SU-DHL-6 (cell line): ENCODE data around the gene BLVRB.

ENCODE experiments used
- EZH2phosphoT487 ChIP-seq: fragments of 200-600 bp; sonication (generic), shearing (Covaris generic); conservative IDR thresholded peaks from 2 replicates; pipeline ENCODE4 v1.6.1; 2018; ENCODE audit warnings: mild to moderate bottlenecking, antibody characterized with exemption, low read length, moderate library complexity, mixed read lengths
- TF ChIP-seq, protein P1 (sequence below): fragments of 200-600 bp; sonication (generic); IDR thresholded peaks from one replicate; pipeline ENCODE4 v1.5.1; 2017; ENCODE audit warnings: antibody characterized with exemption, mild to moderate bottlenecking, low read length, moderate library complexity; ENCODE audit not compliant: insufficient read depth, poor library complexity, severe bottlenecking

DNA sequence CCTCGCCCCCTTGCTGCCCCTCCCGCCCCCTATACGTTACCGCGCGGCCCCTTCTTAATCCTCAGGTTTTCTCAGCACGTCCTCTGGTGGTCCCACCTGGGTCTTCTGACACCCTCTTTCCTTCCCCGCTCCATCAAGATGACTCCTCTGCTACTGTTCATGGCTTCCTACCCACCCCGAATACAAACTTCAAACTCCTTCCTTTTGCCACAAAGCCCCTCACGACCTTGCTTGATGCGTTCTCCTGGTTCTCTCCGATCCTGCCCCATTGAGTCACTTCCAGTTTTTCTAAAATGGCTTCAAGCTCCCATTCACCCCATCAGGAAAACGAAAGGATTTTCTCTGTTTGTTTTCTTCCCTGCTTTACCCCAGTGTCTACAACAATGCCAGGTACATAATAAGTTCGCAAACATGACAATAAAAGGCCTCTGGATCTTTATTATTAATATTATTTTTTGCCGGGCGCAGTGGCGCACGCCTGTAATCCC is 20.7 kb downstream of the BLVRB start:
- TF ChIP-seq, protein P1, sequence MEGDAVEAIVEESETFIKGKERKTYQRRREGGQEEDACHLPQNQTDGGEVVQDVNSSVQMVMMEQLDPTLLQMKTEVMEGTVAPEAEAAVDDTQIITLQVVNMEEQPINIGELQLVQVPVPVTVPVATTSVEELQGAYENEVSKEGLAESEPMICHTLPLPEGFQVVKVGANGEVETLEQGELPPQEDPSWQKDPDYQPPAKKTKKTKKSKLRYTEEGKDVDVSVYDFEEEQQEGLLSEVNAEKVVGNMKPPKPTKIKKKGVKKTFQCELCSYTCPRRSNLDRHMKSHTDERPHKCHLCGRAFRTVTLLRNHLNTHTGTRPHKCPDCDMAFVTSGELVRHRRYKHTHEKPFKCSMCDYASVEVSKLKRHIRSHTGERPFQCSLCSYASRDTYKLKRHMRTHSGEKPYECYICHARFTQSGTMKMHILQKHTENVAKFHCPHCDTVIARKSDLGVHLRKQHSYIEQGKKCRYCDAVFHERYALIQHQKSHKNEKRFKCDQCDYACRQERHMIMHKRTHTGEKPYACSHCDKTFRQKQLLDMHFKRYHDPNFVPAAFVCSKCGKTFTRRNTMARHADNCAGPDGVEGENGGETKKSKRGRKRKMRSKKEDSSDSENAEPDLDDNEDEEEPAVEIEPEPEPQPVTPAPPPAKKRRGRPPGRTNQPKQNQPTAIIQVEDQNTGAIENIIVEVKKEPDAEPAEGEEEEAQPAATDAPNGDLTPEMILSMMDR: peak; percentile 17
- TF ChIP-seq EZH2phosphoT487: no peak
